HepG2 (cell line): ENCODE data around the gene CTDNEP1. TPM values are rescaled to one million over a fixed set of nuclear protein-coding genes. Genes with fewer than 3 reads are reported as not detected.

Experiments used
- ATAC-seq: fragments of 200-7000 bp; cut with Tn5 transposase; 3 replicates; pipeline ENCODE4 v1.9.1; 2020; ENCODE audit warnings: mild to moderate bottlenecking, moderate library complexity
- BruUV-seq: library from RNA; stranded (reverse); fragments of 400-500 nt; replicated peaks from 2 replicates; lab custom pipeline; 2021; lab: Mats Ljungman, UMichigan
- CTCF ChIA-PET: fragments of 300-600 bp; formaldehyde crosslinking; extraction: SDS; loops from one replicate; lab custom pipeline; 2021; ENCODE audit warnings: low total read pairs, inconsistent platforms, low intra/inter-chr PET ratio; lab: Yijun Ruan, JAX
- POLR2A ChIA-PET: fragments of 350-600 bp; sonication (Branson Sonifier 250); formaldehyde crosslinking; loops from one replicate; lab custom pipeline; 2020; ENCODE audit warnings: antibody characterized with exemption, inconsistent platforms; lab: Yijun Ruan, JAX
- DNase-seq: peaks from one replicate; pipeline ENCODE4 v3.0.0-alpha.2; 2015; ENCODE audit warnings: low spot score
- FAIRE-seq: peaks from 3 replicates; lab custom pipeline; 2011; peaks lifted over from hg19 to GRCh38; lab: Jason Lieb, UNC
- H2AFZ ChIP-seq: one replicate; pipeline ENCODE4 v1.6.1; 2011; ENCODE audit warnings: low read length, inconsistent platforms
- H3K27ac ChIP-seq: fragments of 300-600 bp; 3 replicates; pipeline ENCODE4 v1.8.0; 2011; ENCODE audit warnings: mixed run types, mild to moderate bottlenecking, mixed read lengths, low read length, inconsistent platforms; ENCODE audit not compliant: insufficient read depth; ENCODE audit errors: extremely low read length
- H3K27me3 ChIP-seq, 2 experiments: fragments of 200-600 bp in 1 of 2; 2 replicates in 1 of 2; 3 replicates in 1 of 2; pipeline versions ENCODE4 v1.6.0 to v1.8.0; 2011; ENCODE audit warnings: low read length in 2 of 2, mild to moderate bottlenecking in 2 of 2, moderate library complexity in 2 of 2, inconsistent platforms in 1 of 2; ENCODE audit not compliant: insufficient read depth in 2 of 2, control insufficient read depth in 1 of 2
- H3K36me3 ChIP-seq, 2 experiments: fragments of 200-600 bp in 1 of 2; replicated peaks in 1 of 2; 2 replicates in 1 of 2; 3 replicates in 1 of 2; pipeline versions ENCODE4 v1.5.1 to v1.8.0; 2011; ENCODE audit warnings: low read length in 2 of 2, inconsistent platforms in 1 of 2; ENCODE audit not compliant: insufficient read depth in 2 of 2, control insufficient read depth in 1 of 2
- H3K4me1 ChIP-seq: 2 replicates; pipeline ENCODE4 v1.5.1; 2012; ENCODE audit warnings: low read length, inconsistent platforms; ENCODE audit not compliant: insufficient read depth
- H3K4me2 ChIP-seq: 2 replicates; pipeline ENCODE4 v1.6.0; 2011; ENCODE audit warnings: low read depth, low read length, inconsistent platforms
- H3K4me3 ChIP-seq, 3 experiments: fragments of 200-600 bp in 1 of 3; sonication (generic), shearing (Covaris generic) in 1 of 3; replicated peaks in 1 of 3; 2 replicates each; pipeline ENCODE4 v1.5.1; 2011 to 2016; ENCODE audit warnings: low read length in 3 of 3, inconsistent platforms in 2 of 3, low read depth in 2 of 3, mild to moderate bottlenecking in 2 of 3, control low read depth in 1 of 3, mixed read lengths in 1 of 3; ENCODE audit not compliant: insufficient read depth in 1 of 3
- H3K79me2 ChIP-seq: one replicate; pipeline ENCODE4 v1.6.1; 2011; ENCODE audit warnings: low read length, inconsistent platforms; ENCODE audit not compliant: insufficient read depth
- H3K9ac ChIP-seq: 2 replicates; pipeline ENCODE4 v1.6.0; 2011; ENCODE audit warnings: mild to moderate bottlenecking, low read depth, low read length, inconsistent platforms; ENCODE audit not compliant: insufficient read depth
- H3K9me3 ChIP-seq: 2 replicates; pipeline ENCODE4 v1.5.1; 2012; ENCODE audit warnings: mild to moderate bottlenecking, low read length
- H4K20me1 ChIP-seq: 2 replicates; pipeline ENCODE4 v1.6.0; 2011; ENCODE audit warnings: inconsistent platforms, mild to moderate bottlenecking, low read length, moderate library complexity; ENCODE audit not compliant: insufficient read depth
- CAMTA2 ChIP-seq: sonication (generic); formaldehyde crosslinking; IDR thresholded peaks from 2 replicates; pipeline ENCODE4 v1.4.0; 2020; ENCODE audit warnings: mild to moderate bottlenecking, missing genetic modification reagents, borderline replicate concordance
- CREBL2 ChIP-seq: sonication (generic); formaldehyde crosslinking; IDR thresholded peaks from 2 replicates; pipeline ENCODE4 v1.8.1; 2023; ENCODE audit warnings: missing genetic modification reagents, mild to moderate bottlenecking, borderline replicate concordance
- DMTF1 ChIP-seq: sonication (generic); formaldehyde crosslinking; IDR thresholded peaks from 2 replicates; pipeline ENCODE4 v1.4.0; 2020; ENCODE audit warnings: mild to moderate bottlenecking, missing genetic modification reagents
- HNRNPK ChIP-seq: fragments of 200-400 bp; formaldehyde crosslinking; IDR thresholded peaks from 2 replicates; pipeline ENCODE4 v1.6.1; 2018; ENCODE audit warnings: low read length, low read depth, moderate library complexity, mild to moderate bottlenecking; ENCODE audit not compliant: poor library complexity, severe bottlenecking
- KMT2A ChIP-seq: sonication (generic); formaldehyde crosslinking; IDR thresholded peaks from 2 replicates; pipeline ENCODE4 v1.4.0; 2020; ENCODE audit warnings: missing genetic modification reagents
- PPARG ChIP-seq: conservative IDR thresholded peaks from 2 replicates; pipeline ENCODE4 v1.6.1; 2016; ENCODE audit warnings: missing biosample characterization, missing genetic modification reagents
- REL ChIP-seq: sonication (generic); formaldehyde crosslinking; conservative IDR thresholded peaks from 2 replicates; pipeline ENCODE4 v1.8.0; 2022; ENCODE audit warnings: mild to moderate bottlenecking, missing genetic modification reagents, moderate library complexity
- STAT5B ChIP-seq: sonication (generic); formaldehyde crosslinking; IDR thresholded peaks from 2 replicates; pipeline ENCODE4 v1.4.0; 2020; ENCODE audit warnings: missing genetic modification reagents
- WIZ ChIP-seq: sonication (generic); formaldehyde crosslinking; IDR thresholded peaks from 2 replicates; pipeline ENCODE4 v1.5.1; 2020; ENCODE audit warnings: mild to moderate bottlenecking, missing genetic modification reagents
- ZFP37 ChIP-seq: sonication (generic); formaldehyde crosslinking; IDR thresholded peaks from 2 replicates; pipeline ENCODE4 v1.4.0; 2020; ENCODE audit warnings: missing genetic modification reagents, borderline replicate concordance
- ZFX ChIP-seq: sonication (generic); formaldehyde crosslinking; IDR thresholded peaks from 2 replicates; pipeline ENCODE4 v1.4.0; 2020; ENCODE audit warnings: mild to moderate bottlenecking, low read depth, missing genetic modification reagents, moderate library complexity
- ZNF232 ChIP-seq: sonication (generic); formaldehyde crosslinking; IDR thresholded peaks from 2 replicates; pipeline ENCODE4 v1.4.0; 2020; ENCODE audit warnings: missing genetic modification reagents, borderline replicate concordance
- ZNF30 ChIP-seq: sonication (generic); formaldehyde crosslinking; IDR thresholded peaks from 2 replicates; pipeline ENCODE4 v1.5.0; 2020; ENCODE audit warnings: mild to moderate bottlenecking, missing genetic modification reagents
- ZNF333 ChIP-seq: sonication (generic); formaldehyde crosslinking; IDR thresholded peaks from 2 replicates; pipeline ENCODE4 v1.4.0; 2020; ENCODE audit warnings: mild to moderate bottlenecking, missing genetic modification reagents, borderline replicate concordance
- ZNF552 ChIP-seq: sonication (generic); formaldehyde crosslinking; IDR thresholded peaks from 2 replicates; pipeline ENCODE4 v1.9.0; 2022; ENCODE audit warnings: missing genetic modification reagents, mild to moderate bottlenecking, borderline replicate concordance
- ZNF557 ChIP-seq: sonication (generic); formaldehyde crosslinking; IDR thresholded peaks from 2 replicates; pipeline ENCODE4 v1.4.0; 2020; ENCODE audit warnings: missing genetic modification reagents
- ZNF652 ChIP-seq: IDR thresholded peaks from 2 replicates; pipeline ENCODE4 v1.6.1; 2016; ENCODE audit warnings: low read depth, borderline replicate concordance
- ZNF768 ChIP-seq: sonication (generic); formaldehyde crosslinking; IDR thresholded peaks from 2 replicates; pipeline ENCODE4 v1.4.0; 2020; ENCODE audit warnings: missing genetic modification reagents
- WGBS: methylation state at CpG from one replicate; pipeline ENCODE4 v1.1.6; 2017; ENCODE audit warnings: low lambda C conversion rate; 5-methylcytosine and 5-hydroxymethylcytosine counted together
- in situ Hi-C: cut with HindIII; loops from 2 replicates; pipeline ENCODE4 v1.10.0; 2017; ENCODE audit warnings: low pct_unique_long_range_greater_than_20kb; ENCODE audit not compliant: extremely low pct_ligation_motif_present
- intact Hi-C: fragments of 100-400 bp; cut with micrococcal nuclease; formaldehyde crosslinking; loops from one replicate; pipeline ENCODE4 v1.10.0; 2022; ENCODE audit not compliant: unreplicated experiment
- polyA plus RNA-seq, 8 experiments: library from polyadenylated mRNA; depleted of rRNA in 3 of 8; stranded (reverse) in 7 of 8; unstranded in 1 of 8; fragments of >200 nt; fragmentation: Illumina TruSeq in 4 of 8; extraction: Trizol in 4 of 8; gene quantifications; 2 replicates each; pipeline versions ENCODE4 v1.2.1 to v1.2.3, GENCODE V29; 2011 to 2016; ENCODE audit warnings: low read depth in 4 of 8, missing spikeins in 1 of 8, mixed read lengths in 1 of 8; ENCODE audit not compliant: insufficient read depth in 1 of 8
- total RNA-seq, 5 experiments: library from RNA; depleted of rRNA; stranded (reverse); fragments of >200 nt; fragmentation: Illumina TruSeq; extraction: Trizol; gene quantifications; 2 replicates each; pipeline ENCODE4 v1.2.3, GENCODE V29; 2016; ENCODE audit warnings: low read depth in 1 of 5
- TF ChIP-seq, protein P1 (sequence below): sonication (generic); formaldehyde crosslinking; IDR thresholded peaks from 2 replicates; pipeline ENCODE4 v1.5.0; 2020; ENCODE audit warnings: missing genetic modification reagents, mild to moderate bottlenecking, borderline replicate concordance
- TF ChIP-seq, protein P2 (sequence below): IDR thresholded peaks from 2 replicates; pipeline ENCODE4 v1.6.1; 2016; ENCODE audit warnings: mild to moderate bottlenecking, missing biosample characterization, missing genetic modification reagents

CTDNEP1 gene
- total and polyA plus RNA-seq, 2 of the 13 experiments (the other 11 are each of a cell fraction or from before 2014, with no cell fraction given) = 19.8 to 118 TPM

- BruUV-seq = no TSS peak
- ChIA-PET CTCF (no interaction called here), POLR2A (interaction anchor here (0.8 to 8.9 kb wide), 10 partner anchors 11 to 204 kb away, joined by 3 to 140 read pairs (median 7); partner anchors contain the start of genes ACADVL, ASGR1, ASGR2 and CTDNEP1)
- no peaks in the 10 kb centered on the region; a peak in 1 of 5 replicates for H3K27me3 ChIP-seq
- WGBS = 1% methylated on average over 63 of the region's 72 CpGs
- peak within 1 kb of the TSS; percentile 96 for H3K9ac ChIP-seq
- H3K4me3 ChIP-seq = peak within 1 kb of the TSS; percentile 97 to 98 (median 98)
- H3K4me2 ChIP-seq = peak within 1 kb of the TSS; percentile 97
- in situ Hi-C loops = no loop called here
- FAIRE-seq (peak; percentile 98), ATAC-seq (peak; percentile 66), DNase-seq (peak; percentile 97)
- intact Hi-C loops = loop anchor here (5.0 to 10.0 kb wide), 2 partner anchors 43 to 65 kb away; partner anchors contain the start of genes ASGR1 and SLC2A4
- H2AFZ ChIP-seq = no peak within 1 kb of the TSS
- H3K4me1 ChIP-seq = peaks cover 54% of the 10 kb centered on the region
- peaks cover 45% of the 10 kb centered on the region for H3K79me2 ChIP-seq
- H3K9me3 ChIP-seq = no peaks in the 10 kb centered on the region
- H4K20me1 ChIP-seq = 0 out of 2 replicates have a peak, but pooled peaks cover 3% of the 10 kb centered on the region
- peak within 1 kb of the TSS; percentile 88 for H3K27ac ChIP-seq
- H3K36me3 ChIP-seq = peaks cover 11 to 29% of the 10 kb centered on the region in 2 experiments
- 0 out of 2 replicates have a peak, but pooled peaks have one; percentile 42 for TF ChIP-seq WIZ (CRISPR knock-in tag)
- no peak for TF ChIP-seq STAT5B (CRISPR knock-in tag)
- TF ChIP-seq ZNF557 = no peak
- TF ChIP-seq ZNF30 = no peak
- no peak for TF ChIP-seq ZFP37
- TF ChIP-seq ZNF552 (CRISPR knock-in tag) = no peak
- TF ChIP-seq, protein P1, sequence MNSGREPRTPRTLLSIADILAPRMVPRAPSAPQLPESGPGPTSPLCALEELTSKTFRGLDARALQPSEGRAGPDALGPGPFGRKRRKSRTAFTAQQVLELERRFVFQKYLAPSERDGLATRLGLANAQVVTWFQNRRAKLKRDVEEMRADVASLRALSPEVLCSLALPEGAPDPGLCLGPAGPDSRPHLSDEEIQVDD (CRISPR knock-in tag) = no peak
- no peak for TF ChIP-seq CAMTA2 (CRISPR knock-in tag)
- TF ChIP-seq, protein P2, sequence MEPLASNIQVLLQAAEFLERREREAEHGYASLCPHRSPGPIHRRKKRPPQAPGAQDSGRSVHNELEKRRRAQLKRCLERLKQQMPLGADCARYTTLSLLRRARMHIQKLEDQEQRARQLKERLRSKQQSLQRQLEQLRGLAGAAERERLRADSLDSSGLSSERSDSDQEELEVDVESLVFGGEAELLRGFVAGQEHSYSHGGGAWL (CRISPR knock-in tag) = no peak; the same call in none of the 2 replicates
- TF ChIP-seq KMT2A = no peak
- TF ChIP-seq ZNF232 (CRISPR knock-in tag) = no peak
- no peak; the same call in 1 of the 2 replicates for TF ChIP-seq REL
- TF ChIP-seq ZNF333 (CRISPR knock-in tag) = peak; percentile 37; the same call in 1 of the 2 replicates
- 0 out of 2 replicates have a peak, but pooled peaks have one; percentile 19 for TF ChIP-seq CREBL2
- no peak for TF ChIP-seq ZNF768
- TF ChIP-seq ZNF652 = no peak
- TF ChIP-seq PPARG (CRISPR knock-in tag) = no peak
- peak; percentile 97 for TF ChIP-seq HNRNPK
- 0 out of 2 replicates have a peak, but pooled peaks have one; percentile 15 for TF ChIP-seq ZFX (CRISPR knock-in tag)
- 0 out of 2 replicates have a peak, but pooled peaks have one; percentile 43 for TF ChIP-seq DMTF1 (CRISPR knock-in tag)
These were observed 12.2 kb downstream of the CTDNEP1 start, which contains the start of gene PHF23 for GRCh38 chr17:7239091-7240027. Gene PHF23 (minus strand): TSS chr17:7239457. CDS start chr17:7239279, 178 bp downstream.
